GM18861 (cell line): ENCODE measurements around the gene SLC37A1.

ENCODE experiments used
- ATAC-seq: cut with Tn5 transposase; IDR thresholded peaks from one replicate; pipeline ENCODE4 v1.9.1; 2021; ENCODE audit not compliant: unreplicated experiment

The SLC37A1 gene

DNA sequence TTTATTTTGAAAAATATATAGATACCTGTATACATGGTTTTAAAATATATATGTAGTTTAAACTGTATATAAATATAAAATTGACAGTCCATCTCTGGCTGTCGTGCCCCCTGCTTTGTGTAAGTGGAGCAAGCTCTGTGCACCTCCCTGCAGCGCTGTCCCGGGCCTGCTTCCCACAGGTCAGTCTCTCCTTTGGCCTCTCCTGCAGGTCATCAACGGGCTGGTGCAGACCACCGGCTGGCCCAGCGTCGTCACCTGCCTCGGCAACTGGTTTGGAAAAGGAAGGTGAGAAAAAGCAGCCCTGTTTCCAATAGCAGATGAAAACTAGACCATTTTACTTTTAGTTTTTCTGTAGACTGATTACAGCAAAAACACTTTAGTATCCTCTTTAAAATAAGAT is 28.5 kb downstream of the SLC37A1 start:
- ATAC-seq = no peak

- ATAC-seq = no peak
Measured at GRCh38 chr21:42542596-42542995, 28.9 kb downstream of the SLC37A1 start.

DNA sequence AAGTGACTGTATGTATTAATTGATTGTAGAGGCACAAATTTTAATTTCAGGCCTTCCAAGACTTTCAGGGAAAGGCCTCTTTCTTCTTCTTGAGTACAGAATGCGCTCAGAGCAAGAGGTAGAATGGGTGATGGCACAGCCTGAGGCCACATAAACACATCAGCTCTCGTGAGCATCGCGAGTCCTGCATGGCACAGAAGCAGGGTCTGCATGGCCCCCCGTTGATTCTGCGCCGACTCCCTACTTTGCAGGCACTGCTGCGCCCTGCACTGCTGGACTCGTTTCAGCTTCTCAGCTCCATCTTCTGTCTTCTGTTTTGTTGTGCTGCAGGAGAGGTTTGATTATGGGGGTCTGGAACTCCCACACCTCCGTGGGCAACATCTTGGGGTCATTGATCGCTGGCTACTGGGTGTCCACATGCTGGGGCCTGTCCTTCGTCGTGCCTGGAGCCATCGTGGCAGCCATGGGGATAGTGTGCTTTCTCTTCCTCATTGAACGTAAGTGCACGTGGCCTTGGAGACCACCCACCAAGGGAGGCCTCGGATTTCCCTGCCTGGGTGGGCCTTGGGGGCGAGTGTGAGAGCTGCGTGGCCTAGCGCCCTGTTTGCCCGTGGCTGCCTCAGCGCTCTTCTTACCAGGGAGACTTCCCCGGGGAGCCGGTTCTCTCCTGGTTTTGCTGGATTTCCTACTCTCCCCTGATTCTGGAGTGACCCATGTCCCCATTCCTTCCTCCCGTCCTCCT is 29.6 kb downstream of the SLC37A1 start:
- no peak for ATAC-seq

GRCh38 chr21:42544544-42544943 is 30.9 kb downstream of the SLC37A1 start:
- no peak for ATAC-seq

DNA sequence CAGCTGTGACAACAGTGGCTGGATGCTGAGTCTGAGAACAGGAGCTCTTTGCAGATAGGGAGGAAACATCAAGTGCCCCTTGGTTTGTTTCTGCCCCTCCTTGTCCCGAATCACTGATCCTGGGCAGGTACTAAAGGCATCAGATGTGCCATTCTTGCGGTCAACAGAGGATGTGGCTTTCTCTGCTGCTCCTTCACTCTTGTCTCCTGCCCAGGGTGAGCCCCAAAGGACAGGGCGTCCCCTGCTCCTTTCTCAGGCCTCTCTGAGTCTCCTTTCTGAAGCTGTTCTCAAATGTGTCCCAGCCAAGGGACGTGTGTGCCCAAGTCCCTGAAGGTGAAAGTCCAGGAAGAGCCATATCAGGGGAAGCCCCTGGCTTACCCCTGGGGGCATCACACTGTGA is 31.7 kb downstream of the SLC37A1 start:
- ATAC-seq = no peak

DNA sequence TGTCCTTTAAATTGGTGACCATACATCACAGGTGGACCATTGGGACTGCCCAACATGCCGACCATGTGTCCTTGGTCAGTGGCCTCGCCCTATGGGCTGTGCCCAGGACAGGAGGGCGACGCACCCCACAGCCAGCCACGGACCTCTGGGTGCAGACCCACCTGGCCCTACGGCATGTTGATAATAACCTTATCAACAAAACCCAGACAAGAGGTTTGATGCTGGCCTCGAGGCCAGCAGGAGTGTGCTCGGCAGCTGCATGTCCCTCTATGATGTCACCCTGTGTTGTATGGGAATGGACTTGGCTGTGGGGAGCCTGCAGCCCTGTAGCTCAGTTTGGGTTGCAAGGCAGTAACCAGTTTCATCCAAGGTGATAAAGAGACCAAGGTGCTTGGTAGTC is 32.1 kb downstream of the SLC37A1 start:
- ATAC-seq = no peak

- ATAC-seq = no peak
Measured at GRCh38 chr21:42546433-42546832, 32.8 kb downstream of the SLC37A1 start.

GRCh38 chr21:42547001-42547905 is 33.6 kb downstream of the SLC37A1 start:
- ATAC-seq = no peak

GRCh38 chr21:42547906-42548365 is 34.3 kb downstream of the SLC37A1 start:
- ATAC-seq = no peak

- no peak for ATAC-seq
Measured at GRCh38 chr21:42548687-42549406, 35.2 kb downstream of the SLC37A1 start.

- no peak for ATAC-seq
Measured at GRCh38 chr21:42550817-42551216, 37.2 kb downstream of the SLC37A1 start.

GRCh38 chr21:42552407-42553336 is 39.0 kb downstream of the SLC37A1 start:
- ATAC-seq = no peak

GRCh38 chr21:42553435-42553834 is 39.8 kb downstream of the SLC37A1 start:
- ATAC-seq = no peak

DNA sequence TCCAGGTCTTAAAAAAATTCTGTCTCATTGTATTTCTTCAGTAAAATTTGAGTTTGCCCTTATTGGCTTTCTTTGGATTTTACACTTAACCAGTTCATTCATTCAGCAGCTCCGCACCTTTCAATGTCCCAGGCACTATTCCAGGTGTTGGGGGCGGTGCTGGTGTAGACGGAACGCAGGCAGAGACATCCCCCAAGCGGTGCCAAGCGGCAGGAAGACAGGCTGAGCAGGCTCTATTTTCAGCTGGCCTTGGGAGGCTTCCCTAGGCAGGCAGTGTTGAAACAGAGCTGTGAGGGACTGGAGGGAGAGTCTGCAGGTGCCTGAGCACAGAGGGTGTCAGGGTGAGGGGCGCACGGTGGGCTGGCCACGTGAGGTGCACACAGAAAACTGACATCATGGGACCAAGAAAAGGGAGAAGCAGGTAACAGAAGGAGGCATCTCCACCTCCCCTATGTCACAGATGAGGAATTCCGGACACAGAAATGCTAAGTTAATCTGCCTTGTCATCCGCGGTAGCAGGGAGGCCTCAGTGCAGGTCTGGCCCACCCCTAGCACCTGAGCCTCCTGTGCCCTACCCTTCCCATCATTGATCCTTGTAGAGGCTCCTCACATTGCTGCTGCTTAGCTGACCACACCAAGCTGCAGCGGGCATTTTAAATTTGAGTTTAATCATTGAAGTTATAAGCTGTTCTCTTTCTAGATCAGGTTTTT is 40.8 kb downstream of the SLC37A1 start:
- no peak for ATAC-seq

DNA sequence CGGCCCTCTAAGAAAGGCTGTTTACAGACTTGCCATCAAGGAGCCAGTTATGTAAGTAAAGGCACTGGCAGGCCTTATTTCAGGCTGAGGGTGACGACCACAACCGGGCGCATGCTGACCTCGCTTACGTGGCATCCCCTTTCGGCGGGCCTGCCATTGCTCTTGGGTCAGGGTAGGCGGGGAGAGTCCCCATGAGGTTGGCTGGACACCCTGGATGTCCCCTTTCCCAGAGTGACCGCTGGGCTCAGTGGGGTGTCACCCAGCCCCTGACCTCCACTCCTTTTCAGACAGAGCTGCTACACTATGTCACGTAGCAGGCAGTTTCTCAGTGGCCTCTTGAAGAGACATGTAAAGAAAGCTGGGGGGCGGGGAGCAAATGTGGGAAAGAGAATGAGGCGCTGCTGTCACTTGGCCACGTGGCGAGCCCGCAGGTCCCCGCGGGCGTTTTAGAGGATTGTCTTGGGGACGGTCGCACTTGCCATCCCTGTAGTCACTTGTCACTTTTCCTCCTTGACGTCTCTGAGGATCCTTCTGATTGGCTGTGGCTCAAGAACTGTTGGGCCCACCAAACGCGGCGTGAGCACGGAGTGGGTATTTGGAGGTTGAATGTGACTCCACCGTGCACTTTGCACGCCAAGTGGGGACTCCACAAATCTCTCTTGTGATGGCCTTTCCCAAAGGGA is 42.2 kb downstream of the SLC37A1 start:
- ATAC-seq = no peak

DNA sequence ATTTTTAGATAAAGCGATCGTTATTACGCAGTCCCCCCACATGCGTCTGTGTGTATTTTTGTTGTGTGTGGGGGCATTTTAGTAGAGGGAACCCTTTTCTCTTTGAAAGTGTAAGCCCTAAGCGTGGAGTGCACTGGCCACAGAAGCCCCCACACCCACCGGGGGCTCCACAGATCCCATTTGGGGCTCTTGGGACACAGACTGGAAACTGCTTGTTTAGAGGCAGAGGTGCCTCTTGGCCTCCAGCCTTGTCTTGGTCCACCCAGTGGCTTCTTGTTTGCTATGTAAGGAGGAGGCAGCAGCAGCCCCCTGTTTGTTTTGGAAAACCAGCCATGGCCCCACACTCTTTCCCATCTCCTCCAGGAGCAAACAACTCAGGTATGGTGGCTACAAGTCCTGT is 42.8 kb downstream of the SLC37A1 start:
- no peak for ATAC-seq

GRCh38 chr21:42556960-42557359 is 43.3 kb downstream of the SLC37A1 start:
- ATAC-seq = no peak

- no peak for ATAC-seq
Measured at GRCh38 chr21:42557420-42557819, 43.8 kb downstream of the SLC37A1 start.

DNA sequence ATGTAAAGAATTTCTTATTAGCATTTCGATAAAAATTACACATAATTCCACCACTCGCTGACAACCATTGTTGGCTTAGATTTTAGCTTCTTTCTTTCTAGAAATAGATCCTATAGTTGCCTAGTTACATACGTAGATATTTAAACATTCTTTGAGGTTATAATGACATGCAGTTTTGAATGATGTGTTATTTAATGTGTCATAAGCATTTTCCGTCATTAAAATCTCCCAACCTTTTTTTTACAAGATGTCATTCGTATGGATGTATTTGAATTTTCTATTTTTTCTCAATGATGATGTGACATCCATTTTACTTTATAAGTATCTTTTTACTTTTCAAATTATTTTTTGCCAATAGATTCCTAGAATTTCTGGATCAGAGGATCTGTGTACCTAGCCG is 44.7 kb downstream of the SLC37A1 start:
- ATAC-seq = no peak
